NCI-H526 (cell line): ENCODE results near the gene PHF2.
A peak's percentile ranks its signal among the peaks of the same experiment; 100 is the strongest.

ENCODE experiments used
- DNase-seq, 2 experiments: peaks; one replicate each; lab custom pipeline; 2025; lab: John Stamatoyannopoulos, UW

Gene PHF2

DNA sequence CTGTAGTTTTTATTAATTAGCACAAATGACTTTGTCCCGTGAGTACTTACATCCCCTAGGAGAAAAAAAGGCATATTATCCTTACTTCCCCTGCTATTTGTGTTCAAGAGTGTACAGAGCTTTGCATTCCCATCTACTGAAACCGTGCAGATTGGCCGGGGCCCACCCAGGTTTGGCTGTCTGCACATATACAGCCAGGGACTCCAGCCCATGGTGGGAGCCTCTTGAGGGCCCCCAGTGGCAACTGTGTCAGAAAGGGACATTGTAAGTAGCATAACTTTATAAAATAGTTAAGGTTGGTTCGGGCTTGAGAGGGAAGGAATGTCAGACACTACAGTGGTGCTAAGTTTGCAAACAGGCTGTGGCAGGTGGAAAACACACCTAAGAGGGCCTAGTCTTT lies 24.7 kb downstream of the PHF2 start:
- no peak for DNase-seq

DNA sequence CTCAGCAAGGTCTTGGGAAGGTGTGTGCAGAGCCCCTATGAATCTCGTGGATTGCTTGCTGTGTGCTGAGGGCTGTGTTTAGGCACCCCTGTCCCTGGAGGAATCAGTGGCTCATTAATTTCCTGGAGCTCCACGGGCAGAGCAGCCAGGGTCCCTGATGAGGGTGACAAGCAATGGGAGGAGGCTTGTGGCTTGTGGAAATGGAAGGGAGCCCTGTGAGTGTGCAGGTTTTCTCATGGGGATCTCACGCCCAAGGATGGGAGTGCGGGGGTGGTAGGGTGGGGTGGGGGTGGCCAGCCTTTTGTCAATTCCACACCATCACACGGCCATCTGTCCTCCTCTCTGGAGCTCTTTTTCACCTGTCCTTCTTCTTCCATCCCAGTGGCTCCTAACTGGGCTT lies 25.3 kb downstream of the PHF2 start:
- peak in 1 of 2 experiments; percentile 40 for DNase-seq

DNA sequence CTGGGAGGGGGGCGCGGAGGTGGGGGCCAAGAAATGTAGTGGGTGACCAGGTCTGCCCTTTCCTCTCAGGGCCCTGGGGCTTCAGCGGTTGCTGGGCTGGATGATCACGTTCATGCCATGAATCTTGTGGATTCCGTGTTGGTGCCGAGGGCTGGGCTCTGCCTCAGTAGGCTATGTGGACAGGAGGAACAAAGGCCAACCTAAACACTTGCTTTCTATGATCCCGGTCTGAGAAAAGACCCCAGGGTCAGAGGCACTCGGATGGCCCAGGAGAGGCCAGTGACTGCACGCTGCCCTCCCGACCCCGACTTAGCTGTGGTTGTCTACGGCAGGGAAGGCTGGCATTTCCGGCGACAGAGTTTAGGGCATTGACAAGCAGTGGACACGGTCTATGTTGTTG lies 26.6 kb downstream of the PHF2 start:
- no peak for DNase-seq

DNA sequence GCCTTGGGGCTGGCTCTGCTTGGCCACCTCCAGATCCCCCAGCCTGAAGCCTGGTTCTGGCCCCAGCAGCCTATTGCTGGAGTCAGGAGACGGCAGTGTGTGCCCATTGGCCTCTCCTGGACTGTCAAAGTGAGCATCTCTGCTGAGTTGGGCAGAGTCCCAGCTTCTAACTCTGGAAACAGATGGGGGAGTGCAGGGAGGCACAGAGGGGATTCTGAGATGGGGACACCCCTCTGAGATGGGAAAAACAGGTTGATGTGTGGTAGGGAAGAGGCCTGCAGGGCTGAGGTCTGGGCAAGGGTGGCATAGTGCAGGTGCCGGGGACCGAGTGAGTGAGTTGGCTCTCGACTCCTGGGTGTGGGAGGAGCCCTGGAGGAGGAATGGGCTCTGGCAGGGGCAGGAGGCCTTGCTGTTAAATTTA lies 27.5 kb downstream of the PHF2 start:
- DNase-seq, result no peak

DNA sequence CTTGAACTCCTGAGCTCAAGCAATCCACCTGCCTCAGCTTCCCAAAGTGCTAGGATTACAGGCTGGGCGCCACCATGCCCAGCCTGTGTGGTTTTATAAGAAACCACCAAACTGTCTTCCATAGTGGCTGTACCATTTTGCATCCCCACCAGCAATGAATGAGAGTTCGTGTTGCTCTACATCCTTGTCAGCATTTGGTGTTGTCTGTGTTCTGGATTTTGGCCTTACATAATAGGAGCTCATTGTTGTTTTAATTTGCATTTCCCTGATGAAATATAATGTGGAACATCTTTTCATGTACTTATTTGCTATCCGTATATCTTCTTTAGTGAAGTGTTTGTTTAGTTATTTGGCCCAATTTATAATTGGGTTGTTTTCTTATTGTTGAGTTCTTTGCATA lies 29.8 kb downstream of the PHF2 start:
- no peak for DNase-seq

DNA sequence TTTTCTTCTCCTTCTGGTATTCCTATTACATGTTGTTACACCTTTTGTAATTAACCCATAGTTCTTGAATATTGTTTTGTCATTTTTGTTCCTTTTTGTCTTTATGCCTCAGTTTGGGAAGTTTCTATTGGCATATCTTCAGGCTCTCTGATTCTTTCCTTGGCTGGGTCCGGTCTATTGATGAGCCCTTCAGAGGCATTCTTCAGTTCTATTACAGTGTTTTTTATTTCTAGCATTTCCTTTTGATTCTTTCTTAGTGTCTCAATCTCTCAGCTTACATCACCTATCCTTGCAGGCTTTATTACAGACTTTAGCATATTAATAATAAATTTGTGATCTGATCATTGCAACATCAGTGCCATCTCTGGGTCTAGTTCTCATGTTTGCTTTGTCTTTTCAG lies 33.8 kb downstream of the PHF2 start:
- DNase-seq, result no peak

DNA sequence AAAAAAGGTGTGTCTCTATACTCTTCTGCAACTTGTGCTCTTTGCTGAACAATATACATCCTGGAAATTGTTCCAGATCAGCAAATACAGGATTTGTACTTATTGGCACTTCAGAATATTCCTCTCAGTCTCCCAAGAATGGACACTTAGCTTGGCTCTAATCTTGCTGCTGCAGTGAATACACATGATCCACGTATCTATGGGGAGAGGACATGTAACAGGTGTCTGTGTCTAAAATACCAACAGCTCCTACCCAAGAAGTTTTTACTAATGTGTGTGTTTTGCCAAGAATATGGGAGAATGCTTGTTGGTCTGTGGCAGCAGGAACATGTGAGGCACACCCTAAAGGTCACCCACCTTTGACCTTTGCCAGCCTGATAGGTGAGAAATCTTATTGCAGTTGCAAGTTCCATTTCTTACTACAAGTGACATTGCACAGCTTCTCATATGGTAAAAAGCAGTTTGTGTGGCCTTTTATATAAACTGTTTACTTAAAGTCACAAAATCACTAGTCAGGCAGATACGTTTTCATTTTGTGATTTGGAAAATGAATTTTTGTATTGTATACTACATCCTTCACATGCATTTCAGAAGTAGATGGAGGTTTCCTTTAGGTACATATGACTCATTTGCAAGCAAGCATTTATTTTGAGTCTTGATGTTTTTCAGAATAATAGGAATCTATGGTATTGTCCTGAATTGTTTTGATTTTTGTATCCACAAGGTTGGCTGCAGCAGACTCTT lies 35.8 kb downstream of the PHF2 start:
- DNase-seq, result no peak

DNA sequence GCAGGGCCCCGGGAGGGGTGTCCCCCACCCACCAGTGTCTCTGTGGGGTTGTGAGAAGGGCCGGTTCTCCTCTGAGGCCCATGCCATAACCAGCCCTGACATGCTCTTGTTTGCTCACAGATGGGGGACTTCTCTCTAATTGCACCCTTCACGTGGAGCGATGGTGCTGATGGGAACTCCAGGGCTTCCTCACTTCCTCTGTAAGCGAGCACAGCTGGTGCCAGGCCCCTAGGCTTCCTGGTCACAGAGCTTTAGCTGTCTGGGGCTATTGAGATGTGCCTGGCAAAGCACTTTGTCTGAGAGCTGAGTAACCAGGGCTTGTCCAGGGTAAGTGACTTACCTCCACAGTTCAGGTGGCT lies 36.4 kb downstream of the PHF2 start:
- DNase-seq, result no peak

DNA sequence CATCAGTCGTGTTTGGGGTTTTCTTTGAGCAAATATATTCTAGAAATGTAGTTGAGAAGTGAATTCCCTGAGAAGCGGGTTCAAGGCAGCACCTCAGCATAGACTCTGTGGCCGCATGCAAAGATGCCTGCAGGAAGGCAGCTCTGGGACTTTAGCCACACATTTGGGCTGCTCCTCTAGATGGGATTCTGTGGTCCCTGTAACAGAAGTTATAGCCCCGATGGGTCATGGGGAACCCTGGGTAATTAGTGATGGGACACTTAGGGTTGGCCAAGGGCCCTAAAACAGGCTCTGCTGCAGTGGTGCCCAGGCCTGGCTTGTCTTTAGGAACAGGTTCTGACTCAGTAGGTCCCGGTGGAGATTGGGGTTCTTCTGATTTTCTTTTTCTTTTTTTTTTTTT lies 36.8 kb downstream of the PHF2 start:
- no peak for DNase-seq

DNA sequence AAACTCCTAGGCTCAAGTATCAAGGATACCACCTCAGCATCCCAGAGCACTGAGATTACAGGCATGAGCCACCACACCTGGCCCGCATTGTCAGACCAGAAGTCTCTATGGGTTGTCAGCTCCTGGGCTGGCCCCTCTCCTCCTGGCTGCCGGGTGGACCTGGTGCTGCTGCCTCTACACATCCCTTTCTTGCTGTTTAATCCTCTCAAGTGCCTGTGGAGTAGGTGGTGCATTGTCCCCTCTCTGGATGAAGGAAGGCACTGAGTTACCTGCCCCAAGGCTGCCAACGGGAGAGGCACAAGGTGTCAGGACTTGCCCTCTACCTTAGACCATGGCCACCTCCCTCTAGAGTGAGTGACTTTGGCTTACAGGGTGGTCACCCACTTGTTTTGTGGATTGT lies 37.4 kb downstream of the PHF2 start:
- DNase-seq, result no peak

DNA sequence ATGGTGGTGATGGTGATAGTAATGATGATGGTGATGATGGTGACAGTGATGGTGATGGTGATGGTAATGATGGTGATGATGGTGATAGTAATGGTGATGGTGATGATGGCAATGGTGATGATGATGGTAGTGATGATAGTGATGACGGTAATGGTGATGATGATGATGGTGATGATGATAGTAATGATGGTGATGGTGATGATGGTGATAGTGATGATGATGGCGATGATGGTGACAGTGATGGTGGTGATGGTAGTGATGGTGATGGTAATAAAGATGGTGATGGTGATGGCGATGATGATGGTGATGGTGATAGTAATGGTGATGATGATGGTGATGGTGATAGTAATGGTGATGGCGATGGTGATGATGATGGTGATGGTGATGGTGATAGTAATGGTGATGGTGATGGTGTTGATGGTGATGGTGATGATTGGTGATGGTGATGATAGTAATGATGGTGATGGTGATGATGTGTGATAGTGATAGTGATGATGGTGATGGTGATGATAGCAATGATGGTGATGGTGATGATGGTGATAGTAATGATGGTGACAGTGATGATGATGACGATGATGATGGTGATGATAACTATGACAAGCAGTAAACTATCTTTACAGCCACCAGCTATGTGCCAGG lies 38.6 kb downstream of the PHF2 start:
- DNase-seq, result no peak

DNA sequence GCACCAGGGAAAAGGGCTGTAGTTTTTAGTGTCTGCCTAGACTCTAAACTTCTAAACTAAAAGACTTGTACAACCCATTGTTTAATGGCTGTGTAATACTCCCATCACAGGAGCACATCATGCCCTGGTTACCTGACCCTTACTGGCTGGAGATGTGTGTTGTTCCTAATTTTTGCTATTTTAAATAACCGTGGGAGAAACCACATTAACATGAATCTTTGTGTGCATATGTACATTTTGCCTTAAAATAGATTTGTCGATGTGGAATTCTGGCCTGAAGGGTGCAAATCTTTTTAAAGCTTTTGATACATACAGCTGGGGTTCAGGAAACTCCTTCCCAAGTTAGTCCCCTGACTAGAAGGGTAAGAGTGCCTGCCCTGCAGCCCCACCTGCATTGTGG lies 39.7 kb downstream of the PHF2 start:
- DNase-seq, result no peak

DNA sequence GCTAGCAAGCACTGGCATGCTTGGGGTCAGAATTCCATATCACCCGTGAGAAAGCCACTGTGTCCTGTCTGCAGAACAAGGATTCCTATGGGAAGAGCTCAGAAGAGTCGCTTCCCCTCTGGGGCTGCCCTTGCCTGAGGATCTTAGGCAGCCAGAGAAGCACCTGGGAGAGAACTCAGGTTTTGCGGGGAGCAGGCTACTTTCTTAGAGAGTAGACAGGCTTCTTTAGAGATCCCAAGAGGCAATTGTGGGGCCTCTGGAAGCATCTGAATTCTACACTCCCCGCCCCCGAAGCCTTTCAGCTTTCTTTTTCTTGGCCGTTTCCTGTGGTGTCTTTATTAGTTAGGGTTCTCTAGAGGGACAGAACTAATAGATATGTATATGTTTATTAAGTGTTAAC lies 40.9 kb downstream of the PHF2 start:
- no peak for DNase-seq

DNA sequence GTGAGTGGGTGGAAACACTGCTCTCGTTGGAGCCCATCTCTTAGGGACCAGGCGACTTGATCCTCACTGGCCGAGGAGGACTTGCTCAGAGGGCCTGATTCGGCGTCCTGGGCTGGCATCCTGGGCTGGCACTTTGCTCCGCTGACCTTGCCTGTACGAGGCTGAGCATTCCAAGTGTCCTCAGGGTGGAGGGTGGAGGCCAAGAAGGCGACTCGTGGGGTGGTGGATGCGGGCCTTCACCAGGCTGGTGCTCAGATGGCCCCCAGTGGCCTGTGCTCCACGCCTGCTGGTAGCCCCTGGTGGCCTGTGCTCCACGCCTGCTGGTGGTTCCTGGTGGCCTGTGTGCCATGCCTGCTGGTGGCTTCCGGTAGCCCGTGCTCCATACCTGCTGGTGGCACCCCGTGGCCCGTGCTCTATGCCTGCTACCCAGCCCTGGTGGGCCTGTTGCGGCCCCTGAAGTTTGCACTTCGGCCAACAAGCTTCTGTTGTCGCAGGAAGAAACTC lies 42.9 kb downstream of the PHF2 start:
- DNase-seq, result no peak

DNA sequence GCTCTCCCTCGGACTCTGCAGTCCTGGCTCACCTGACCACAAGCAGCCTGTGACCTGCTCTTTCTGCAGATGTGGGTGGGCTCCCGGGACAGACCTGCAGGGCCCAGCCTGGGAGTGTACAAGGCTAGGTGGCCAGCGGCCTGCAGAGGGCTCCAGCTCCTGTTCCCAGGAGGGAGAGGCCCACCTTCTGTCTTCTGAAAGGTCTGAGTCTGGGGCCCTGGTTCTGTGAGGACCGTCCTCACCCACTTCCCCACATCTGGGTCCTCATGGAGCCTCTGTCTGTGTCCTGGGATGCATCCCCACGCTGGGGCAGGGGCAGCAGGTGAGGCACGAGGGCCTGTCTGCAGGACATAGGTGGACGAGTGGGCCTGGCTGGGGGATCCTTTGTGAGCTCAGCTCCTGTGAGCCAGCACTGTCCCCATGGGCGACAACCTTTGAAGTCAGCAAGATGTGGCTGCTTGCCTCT lies 43.7 kb downstream of the PHF2 start:
- no peak for DNase-seq

DNA sequence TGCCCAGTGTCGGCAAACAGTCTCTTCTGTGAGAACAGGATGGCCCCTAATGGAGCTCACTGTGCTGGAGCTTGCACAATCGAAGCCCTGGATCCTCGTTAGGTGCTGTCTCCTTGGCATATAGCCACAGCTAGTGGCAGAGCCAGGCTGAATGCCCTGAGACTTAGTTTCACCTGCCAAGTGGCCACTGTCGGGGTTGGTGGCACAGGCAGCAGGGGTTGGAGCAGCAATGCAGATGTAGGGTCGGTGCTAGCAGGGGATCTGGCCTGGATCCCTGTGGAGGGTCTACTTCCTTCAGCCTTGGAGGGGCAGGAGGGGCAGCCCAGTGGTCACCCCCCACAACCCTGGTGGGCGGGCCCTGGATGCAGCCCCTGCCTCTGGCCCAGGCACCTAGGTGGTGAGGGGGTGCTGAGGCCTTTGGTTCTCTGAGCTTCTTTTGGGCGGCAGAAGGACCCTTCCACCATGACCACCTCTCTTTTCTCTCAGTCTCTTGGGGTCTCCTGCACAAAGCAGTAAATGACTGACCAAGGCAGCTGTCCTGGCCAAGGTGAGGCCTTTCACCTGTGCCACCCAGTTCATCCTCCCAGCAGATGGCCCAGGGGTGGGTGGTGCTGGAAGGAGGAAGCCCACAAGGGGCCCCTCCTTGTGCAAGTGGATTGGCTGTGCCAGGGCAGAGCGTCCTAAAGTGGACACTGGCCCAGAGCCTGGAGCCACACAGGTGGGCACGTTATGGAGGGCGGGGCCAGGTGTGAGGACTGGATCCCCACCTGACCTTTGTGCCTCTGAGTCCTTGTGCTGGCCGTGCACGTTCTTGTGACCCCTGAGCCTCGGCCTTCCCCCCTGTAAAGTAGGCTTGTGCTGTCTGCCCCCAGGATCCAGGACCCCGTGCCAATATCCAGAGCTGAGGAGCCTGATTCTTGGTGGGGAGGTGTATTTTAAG lies 44.8 kb downstream of the PHF2 start:
- no peak for DNase-seq

DNA sequence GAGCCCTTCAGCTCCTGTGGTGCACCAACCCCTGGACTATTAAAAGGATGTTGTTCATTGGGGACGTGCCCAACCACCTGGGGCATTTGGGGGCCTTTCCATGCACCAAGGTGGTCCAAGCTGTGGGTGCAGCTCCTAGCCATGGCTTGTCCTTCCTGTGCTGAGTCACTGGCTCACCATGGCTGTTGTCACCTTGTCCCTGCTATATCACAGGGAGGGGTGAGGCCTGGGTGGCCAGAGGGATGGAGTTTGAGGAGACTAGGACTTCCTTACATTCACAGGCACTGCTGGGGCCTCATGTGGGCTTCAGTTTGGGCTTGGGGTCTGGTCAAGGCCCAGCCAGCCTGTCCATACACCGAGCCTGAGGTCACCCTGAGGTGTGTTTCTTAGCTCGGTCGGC lies 45.5 kb downstream of the PHF2 start:
- DNase-seq, result no peak

DNA sequence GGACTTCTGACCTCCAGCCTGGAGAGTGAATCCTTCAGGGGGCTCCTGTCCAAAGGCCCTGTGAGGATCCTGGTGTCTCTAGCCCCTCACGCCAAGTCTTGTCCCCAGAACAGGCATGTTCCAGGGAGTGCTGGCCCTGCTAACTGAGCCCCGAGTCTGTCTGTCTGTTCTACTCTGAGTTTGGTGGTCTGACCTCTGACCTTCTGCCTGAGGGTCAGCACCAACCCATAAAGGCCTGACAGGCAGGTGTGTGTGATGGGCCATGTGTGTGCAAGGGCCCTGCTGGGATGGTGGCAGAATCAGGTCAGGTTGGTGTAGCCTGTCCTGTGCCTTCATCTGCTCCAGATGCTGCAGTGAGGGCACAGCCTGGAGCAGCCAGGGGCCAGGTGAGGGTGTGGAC lies 46.3 kb downstream of the PHF2 start:
- DNase-seq, result no peak

DNA sequence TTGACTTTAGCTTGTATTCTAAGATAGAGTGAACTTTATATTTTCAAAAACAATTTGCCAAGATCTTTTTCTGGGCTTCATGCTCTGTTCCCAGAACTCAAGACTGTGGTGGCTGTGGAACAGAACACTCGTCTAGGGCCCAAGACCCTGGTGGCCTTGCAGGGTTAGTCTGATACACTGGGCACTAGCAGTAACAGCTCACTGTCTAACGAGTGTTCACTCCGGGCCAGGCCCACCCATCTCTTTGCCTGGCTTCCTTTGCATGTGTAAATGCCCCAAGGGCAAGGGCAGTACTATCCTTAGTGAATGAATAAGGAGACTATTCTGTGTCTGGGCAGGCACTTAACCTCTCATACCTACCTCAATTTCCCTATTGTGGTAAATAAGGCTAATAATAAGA lies 47.4 kb downstream of the PHF2 start:
- DNase-seq, result no peak

DNA sequence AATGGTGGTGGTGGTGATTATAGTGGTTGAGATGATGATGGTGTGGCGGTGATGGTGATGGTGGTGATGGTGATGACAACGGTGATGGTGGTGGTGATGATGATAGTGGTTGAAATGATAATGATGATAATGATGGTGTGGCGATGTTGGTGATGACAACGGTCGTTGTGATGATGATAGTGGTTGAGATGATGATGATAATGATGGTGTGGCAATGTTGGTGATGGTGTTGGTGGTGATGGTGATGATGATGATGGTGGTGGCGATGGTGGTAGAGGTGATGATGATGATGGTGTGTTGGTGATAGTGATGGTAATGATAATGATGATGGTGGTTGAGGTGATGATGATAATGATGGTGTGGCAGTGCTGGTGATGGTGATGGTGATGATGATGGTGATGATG lies 48.0 kb downstream of the PHF2 start:
- no peak for DNase-seq

DNA sequence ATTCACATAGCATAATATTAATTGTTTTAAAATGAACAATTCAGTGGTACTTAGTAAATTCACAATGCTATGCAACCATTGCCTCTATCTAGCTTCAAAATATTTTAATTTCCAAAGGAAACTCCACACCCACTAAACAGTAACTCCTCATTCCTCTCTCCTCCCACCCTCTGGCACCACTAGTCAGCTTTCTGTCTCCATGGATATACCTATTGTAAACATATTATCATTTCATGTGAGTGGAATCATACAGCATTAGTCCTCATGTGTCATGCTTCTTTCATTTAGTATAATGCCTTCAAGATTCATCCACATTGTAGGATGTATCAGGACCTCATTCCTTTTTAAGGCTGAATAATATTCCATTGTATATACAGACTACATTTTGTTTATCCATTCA lies 48.6 kb downstream of the PHF2 start:
- DNase-seq, result no peak

DNA sequence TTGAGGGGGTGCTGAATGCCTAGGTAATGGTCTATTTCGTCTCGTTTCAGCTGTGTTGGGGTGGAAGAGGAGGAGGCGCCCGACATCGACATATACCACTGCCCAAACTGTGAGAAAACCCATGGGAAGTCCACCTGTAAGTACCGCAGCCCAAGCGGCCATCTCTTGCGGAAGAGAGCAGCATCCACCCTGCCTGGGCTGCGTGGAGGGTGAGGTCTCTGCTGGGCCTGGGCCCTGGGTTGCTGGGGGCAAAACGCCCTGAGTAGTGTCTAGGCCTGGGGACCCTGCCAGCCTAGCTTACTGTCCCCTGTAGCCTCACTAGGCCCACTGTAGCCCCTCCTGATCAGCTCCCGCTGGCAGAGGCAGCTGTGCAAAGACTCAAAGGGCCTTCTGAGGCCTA lies 53.5 kb downstream of the PHF2 start:
- no peak for DNase-seq
